AG09319 (cell line): ENCODE measurements around the gene BAIAP3.

Experiments used
- DNase-seq: peaks from one replicate; pipeline ENCODE4 v3.0.0-alpha.2; 2010; ENCODE audit warnings: low read depth; ENCODE audit errors: extremely low read depth
- TF ChIP-seq, protein P1 (sequence below): IDR thresholded peaks from 2 replicates; pipeline ENCODE4 v1.5.1; 2011; ENCODE audit warnings: low read depth, mild to moderate bottlenecking, inconsistent platforms, low read length, moderate library complexity

Gene BAIAP3

DNA sequence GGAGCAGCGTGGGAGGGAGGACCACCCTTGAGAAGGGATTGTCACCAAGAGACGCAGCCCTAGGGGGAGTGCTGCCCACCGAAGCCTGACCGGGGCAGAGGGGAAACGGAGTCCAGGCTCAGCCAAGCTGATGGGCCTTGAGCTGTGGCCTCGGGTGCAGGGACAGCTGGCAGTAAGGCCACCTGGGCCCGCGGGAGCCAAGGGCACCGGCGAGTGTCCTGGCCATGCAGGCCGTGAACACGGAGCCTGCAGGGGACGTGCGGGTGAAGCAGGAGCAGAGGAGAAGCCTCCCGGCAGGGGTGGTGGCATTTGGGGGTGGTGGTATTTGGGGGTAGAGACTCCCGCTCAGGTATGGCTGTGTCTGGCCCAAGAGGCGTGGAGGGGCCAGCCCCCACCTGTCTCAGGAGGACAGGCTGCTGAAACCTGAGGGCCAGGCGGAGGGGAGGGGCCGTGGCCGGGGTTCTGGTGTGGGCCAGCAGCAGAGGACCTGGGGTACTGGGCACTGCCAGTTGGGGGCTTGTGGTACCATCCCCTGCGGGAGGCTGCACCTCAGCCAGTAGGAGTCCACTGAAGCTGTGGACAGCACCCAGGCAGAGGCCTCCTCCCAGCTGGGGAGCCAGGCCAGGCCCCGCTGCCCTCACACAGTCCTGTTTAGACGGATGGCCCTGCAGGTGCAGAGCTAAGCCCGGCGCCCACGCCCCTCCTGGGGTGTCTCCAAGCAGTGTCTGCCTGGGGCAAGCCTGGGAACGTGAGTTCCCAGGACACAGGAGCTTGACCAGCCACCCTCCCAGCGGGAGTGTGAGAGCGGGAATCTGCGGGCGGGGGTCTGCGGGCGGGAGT is 22.8 kb downstream of the BAIAP3 start:
- TF ChIP-seq, protein P1, sequence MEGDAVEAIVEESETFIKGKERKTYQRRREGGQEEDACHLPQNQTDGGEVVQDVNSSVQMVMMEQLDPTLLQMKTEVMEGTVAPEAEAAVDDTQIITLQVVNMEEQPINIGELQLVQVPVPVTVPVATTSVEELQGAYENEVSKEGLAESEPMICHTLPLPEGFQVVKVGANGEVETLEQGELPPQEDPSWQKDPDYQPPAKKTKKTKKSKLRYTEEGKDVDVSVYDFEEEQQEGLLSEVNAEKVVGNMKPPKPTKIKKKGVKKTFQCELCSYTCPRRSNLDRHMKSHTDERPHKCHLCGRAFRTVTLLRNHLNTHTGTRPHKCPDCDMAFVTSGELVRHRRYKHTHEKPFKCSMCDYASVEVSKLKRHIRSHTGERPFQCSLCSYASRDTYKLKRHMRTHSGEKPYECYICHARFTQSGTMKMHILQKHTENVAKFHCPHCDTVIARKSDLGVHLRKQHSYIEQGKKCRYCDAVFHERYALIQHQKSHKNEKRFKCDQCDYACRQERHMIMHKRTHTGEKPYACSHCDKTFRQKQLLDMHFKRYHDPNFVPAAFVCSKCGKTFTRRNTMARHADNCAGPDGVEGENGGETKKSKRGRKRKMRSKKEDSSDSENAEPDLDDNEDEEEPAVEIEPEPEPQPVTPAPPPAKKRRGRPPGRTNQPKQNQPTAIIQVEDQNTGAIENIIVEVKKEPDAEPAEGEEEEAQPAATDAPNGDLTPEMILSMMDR: no peak
- no peak for DNase-seq

DNA sequence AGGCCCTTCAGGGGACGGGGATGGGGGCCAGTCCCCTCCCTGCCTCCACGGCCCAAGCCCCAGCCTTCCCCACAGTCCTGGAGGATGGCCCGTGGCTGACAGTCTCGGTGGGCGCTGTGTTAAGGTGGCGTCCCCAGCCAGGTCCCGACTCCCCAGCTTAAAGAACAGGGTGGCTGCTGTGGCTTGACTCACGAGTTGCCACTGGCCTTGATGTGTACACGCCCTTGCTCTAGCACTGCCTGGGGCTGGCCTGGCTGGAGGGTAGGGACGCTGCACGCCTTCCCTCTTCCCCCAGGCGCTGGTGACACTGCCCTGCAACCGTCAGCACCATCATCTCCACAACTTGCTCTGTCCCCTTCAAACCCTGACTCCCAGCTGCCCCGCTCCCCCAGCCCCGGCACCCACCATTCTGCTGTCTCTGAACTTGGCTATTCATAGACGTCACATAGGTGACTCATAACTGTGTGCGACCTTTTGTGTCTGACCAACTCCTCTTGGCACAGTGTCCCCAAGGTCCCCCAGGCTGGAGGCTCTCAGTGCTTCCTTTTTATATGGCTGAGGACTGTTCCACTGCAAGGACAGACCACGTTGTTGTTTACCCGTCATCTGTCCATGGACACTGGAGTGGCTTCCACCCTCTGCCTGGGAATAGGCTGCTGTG is 24.6 kb downstream of the BAIAP3 start:
- no peak for DNase-seq
- TF ChIP-seq, protein P1: no peak

DNA sequence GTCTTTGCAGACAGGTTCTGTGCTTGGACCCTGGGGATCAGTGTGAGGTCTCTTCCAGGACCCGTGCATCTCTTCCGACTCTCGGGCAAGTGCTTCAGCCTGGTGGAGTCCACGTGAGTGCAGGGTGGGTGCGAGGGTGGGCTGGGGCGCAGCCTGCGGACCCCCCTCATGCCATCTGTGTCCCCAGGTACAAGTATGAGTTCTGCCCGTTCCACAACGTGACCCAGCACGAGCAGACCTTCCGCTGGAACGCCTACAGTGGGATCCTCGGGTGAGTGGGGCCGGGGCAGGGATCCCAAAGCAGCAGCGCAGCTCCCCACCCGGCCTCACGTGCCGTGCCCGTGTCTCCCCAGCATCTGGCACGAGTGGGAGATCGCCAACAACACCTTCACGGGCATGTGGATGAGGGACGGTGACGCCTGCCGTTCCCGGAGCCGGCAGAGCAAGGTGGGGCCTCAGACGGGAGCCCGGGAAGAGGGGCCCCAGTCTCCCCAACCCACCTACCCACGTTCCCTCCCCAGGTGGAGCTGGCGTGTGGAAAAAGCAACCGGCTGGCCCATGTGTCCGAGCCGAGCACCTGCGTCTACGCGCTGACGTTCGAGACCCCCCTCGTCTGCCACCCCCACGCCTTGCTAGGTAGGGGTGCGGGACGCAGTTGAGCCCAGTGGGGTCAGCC is 28.4 kb downstream of the BAIAP3 start:
- DNase-seq: no peak
- TF ChIP-seq, protein P1: no peak

DNA sequence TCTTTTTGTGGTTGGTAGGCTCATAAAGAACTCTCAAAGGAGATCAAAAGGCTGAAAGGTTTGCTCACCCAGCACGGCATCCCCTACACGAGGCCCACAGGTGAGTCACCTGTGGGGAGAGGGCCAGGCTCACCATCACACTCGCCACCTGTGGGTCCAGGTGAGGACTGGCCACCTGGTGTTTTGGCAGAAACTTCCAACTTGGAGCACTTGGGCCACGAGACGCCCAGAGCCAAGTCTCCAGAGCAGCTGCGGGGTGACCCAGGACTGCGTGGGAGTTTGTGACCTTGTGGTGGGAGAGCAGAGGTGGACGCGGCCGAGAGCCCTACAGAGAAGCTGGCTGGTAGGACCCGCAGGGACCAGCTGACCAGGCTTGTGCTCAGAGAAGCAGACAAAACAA is 29.4 kb downstream of the BAIAP3 start:
- TF ChIP-seq, protein P1: no peak
- no peak for DNase-seq

DNA sequence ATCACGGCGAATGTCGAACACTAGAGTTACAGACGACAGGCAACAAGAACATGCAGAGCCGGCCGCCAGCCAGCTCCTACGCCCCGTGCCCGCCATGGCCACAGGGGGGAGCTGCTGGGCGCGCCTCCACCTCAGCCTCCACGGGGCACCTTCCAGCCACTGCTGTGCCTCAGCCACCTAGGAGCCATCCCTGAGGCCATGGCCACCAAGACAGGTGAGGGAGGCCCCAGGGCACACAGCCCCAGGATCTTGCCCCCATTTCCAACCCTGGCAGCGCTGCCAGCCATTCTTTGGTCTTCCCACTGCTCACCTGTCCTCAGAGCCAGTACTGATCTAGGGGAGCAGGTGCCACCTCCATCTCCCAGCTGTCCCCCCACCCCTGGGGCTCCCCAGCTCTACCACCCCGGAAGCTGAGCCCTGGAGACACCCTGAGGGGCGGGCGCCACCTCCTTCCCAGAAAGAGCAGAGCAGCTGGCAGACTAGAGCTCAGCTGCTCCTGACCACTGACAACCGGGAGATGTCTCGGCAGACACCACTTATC is 30.1 kb downstream of the BAIAP3 start:
- TF ChIP-seq, protein P1: peak; percentile 72
- DNase-seq: no peak

DNA sequence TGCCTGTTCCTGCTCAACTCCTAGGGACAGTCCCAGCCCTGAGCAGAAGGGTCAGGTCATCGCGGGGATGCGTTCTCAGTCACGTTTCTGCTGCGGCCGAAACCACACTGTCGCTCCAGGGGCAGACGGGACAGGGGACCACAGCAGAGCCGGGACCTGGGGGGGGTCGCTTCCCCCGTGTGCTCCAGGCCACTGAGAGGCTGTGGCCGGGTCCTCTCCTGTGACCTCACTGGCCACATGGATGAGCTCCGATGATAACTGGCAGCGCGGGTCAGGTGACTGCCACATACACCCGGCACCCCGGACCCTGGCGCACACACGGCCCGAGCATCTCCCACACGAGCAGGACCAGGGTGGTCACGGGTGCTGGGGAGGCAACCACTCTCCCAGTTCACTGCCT is 31.1 kb downstream of the BAIAP3 start:
- TF ChIP-seq, protein P1: no peak
- DNase-seq: no peak
